Neuronal stem cell (in vitro differentiated cells): Measurements from ENCODE around the gene CKS1B.

Experiments
- DNase-seq: peaks from one replicate; pipeline ENCODE4 v3.0.0-alpha.2; 2013; ENCODE audit warnings: low spot score
- H2AFZ ChIP-seq: one replicate; pipeline ENCODE4 v1.6.1; 2013; ENCODE audit warnings: mild to moderate bottlenecking, low read length, inconsistent platforms
- H2AK5ac ChIP-seq: 2 replicates; pipeline ENCODE4 v1.6.1; 2013; ENCODE audit warnings: low read depth, mild to moderate bottlenecking, inconsistent platforms, low read length, moderate library complexity, mixed read lengths
- H2BK120ac ChIP-seq: 2 replicates; pipeline ENCODE4 v1.6.1; 2013; ENCODE audit warnings: low read depth, mild to moderate bottlenecking, inconsistent platforms, low read length, moderate library complexity, mixed read lengths
- H2BK12ac ChIP-seq: one replicate; pipeline ENCODE4 v1.6.1; 2013; ENCODE audit warnings: low read length, inconsistent platforms
- H2BK15ac ChIP-seq: 2 replicates; pipeline ENCODE4 v1.6.1; 2013; ENCODE audit warnings: mild to moderate bottlenecking, low read length, inconsistent platforms, mixed read lengths
- H2BK5ac ChIP-seq: one replicate; pipeline ENCODE4 v1.6.1; 2013; ENCODE audit warnings: inconsistent platforms, mild to moderate bottlenecking, low read length, moderate library complexity
- H3K14ac ChIP-seq: one replicate; pipeline ENCODE4 v1.6.1; 2013; ENCODE audit warnings: low read length, inconsistent platforms
- H3K18ac ChIP-seq: 2 replicates; pipeline ENCODE4 v1.6.1; 2013; ENCODE audit warnings: low read length, inconsistent platforms
- H3K23ac ChIP-seq: 2 replicates; pipeline ENCODE4 v1.6.1; 2013; ENCODE audit warnings: low read depth, mild to moderate bottlenecking, mixed read lengths, low read length, inconsistent platforms; ENCODE audit not compliant: poor library complexity
- H3K27ac ChIP-seq: replicated peaks from 3 replicates; pipeline ENCODE4 v1.5.1; 2013; ENCODE audit warnings: low read length, inconsistent platforms
- H3K27me3 ChIP-seq, 3 experiments: 2 replicates each; pipeline ENCODE4 v1.6.1; 2013; ENCODE audit warnings: low read length in 3 of 3, mild to moderate bottlenecking in 2 of 3, inconsistent platforms in 1 of 3, low read depth in 1 of 3, mixed read lengths in 1 of 3, moderate library complexity in 1 of 3; ENCODE audit not compliant: control insufficient read depth in 3 of 3, insufficient read depth in 3 of 3
- H3K36me3 ChIP-seq, 2 donors: replicated peaks in 1 of 2; 2 replicates each; pipeline ENCODE4 v1.6.1; 2013; ENCODE audit warnings: low read length in 2 of 2; ENCODE audit not compliant: control insufficient read depth in 2 of 2, insufficient read depth in 2 of 2
- H3K4ac ChIP-seq: 2 replicates; pipeline ENCODE4 v1.6.1; 2013; ENCODE audit warnings: inconsistent platforms, mild to moderate bottlenecking, low read length, moderate library complexity
- H3K4me1 ChIP-seq, 2 donors: 1 replicate in 1 of 2; 2 replicates in 1 of 2; pipeline ENCODE4 v1.6.1; 2013; ENCODE audit warnings: low read length in 2 of 2, low read depth in 1 of 2; ENCODE audit not compliant: control insufficient read depth in 2 of 2, insufficient read depth in 1 of 2
- H3K4me2 ChIP-seq: one replicate; pipeline ENCODE4 v1.6.1; 2013; ENCODE audit warnings: mild to moderate bottlenecking, low read length, inconsistent platforms; ENCODE audit not compliant: insufficient read depth, poor library complexity, severe bottlenecking
- H3K4me3 ChIP-seq, 2 donors: 2 replicates each; pipeline ENCODE4 v1.5.1; 2013; ENCODE audit warnings: low read length in 2 of 2, mild to moderate bottlenecking in 2 of 2, inconsistent platforms in 1 of 2, moderate library complexity in 1 of 2
- H3K79me1 ChIP-seq: one replicate; pipeline ENCODE4 v1.6.1; 2013; ENCODE audit warnings: low read depth, mild to moderate bottlenecking, inconsistent platforms, low read length, moderate library complexity
- H3K9ac ChIP-seq: one replicate; pipeline ENCODE4 v1.6.1; 2013; ENCODE audit warnings: mild to moderate bottlenecking, low read depth, low read length, inconsistent platforms; ENCODE audit not compliant: poor library complexity
- H3K9me3 ChIP-seq, 2 donors: replicated peaks in 1 of 2; 2 replicates each; pipeline versions ENCODE3 to v1.6.1; 2013; ENCODE audit warnings: low read length in 2 of 2, mild to moderate bottlenecking in 2 of 2, inconsistent platforms in 1 of 2, low read depth in 1 of 2, mixed read lengths in 1 of 2, moderate library complexity in 1 of 2; ENCODE audit not compliant: control insufficient read depth in 2 of 2, insufficient read depth in 1 of 2
- H4K8ac ChIP-seq: one replicate; pipeline ENCODE4 v1.6.1; 2013; ENCODE audit warnings: low read depth, mild to moderate bottlenecking, inconsistent platforms, low read length, moderate library complexity
- H4K91ac ChIP-seq: one replicate; pipeline ENCODE4 v1.6.1; 2013; ENCODE audit warnings: low read length, low read depth, mild to moderate bottlenecking, inconsistent platforms; ENCODE audit not compliant: poor library complexity
- WGBS, 2 donors: extraction: QIAGEN DNeasy Blood & Tissue Kit; methylation state at CpG; one replicate each; pipeline ENCODE4 v1.1.7; 2013; ENCODE audit warnings: missing lambda C conversion rate in 2 of 2, mixed read lengths in 1 of 2; ENCODE audit not compliant: insufficient read length in 2 of 2, insufficient replicate concordance in 1 of 2; ENCODE audit errors: extremely low coverage in 2 of 2; 5-methylcytosine and 5-hydroxymethylcytosine counted together

CKS1B gene

DNA sequence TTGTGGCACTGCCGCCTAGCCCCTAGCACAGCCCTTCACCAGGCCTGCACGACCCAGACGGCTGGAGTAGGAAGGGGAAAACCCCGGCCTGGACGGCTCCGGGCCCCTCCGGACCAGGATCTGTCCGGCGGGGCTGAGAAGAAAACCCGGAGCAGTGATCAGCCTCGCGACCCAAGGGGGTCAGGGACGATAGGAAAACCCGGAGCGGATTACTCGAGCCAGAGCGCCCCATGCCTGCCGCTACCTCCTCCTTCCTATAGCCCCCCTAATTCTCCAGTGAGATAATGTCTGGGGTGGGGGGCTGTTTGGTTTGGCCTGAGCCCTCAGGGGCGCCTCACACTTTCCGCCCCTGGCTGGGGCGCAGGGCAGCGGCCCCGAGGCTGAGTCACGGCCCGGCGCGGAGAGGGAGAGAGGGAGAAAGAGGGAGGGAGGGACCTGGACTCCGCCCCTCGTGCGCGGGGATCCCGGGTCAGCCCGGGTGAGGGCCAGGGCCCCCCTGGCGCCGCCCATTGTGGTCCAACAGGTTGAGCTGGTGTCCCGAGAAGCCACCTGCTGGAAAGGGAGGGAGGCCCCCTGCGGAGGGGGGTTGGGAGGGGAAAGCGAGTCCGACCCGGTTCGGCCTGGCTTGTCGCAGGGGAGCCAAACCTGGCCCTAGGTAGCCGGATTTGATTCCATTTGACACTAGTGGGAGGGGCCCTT lies 26.4 kb downstream of the CKS1B start:
- Histone ChIP-seq H2AFZ (peak overlapping the region; percentile 97), H2BK15ac (peak overlapping the region; percentile 68), H3K14ac (no peak overlapping the region), H4K91ac (no peak overlapping the region), H3K4me3 (peak overlapping the region; percentile 82 to 90), H3K79me1 (peaks cover 9% of the 10 kb centered on the region), H2BK120ac (no peak overlapping the region), H3K18ac (peak overlapping the region; percentile 92), H3K36me3 (no peaks in the 10 kb centered on the region), H2AK5ac (peak overlapping the region; percentile 23), H4K8ac (no peak overlapping the region), H3K23ac (peak overlapping the region; percentile 88), H3K27ac (peak overlapping the region; percentile 89), H3K4ac (no peak overlapping the region), H2BK12ac (no peak overlapping the region), H2BK5ac (peak overlapping the region; percentile 88), H3K9me3 (no peaks in the 10 kb centered on the region), H3K27me3 (peaks cover 0 to 2% (median 0%) of the 10 kb centered on the region in 3 experiments), H3K4me2 (peak overlapping the region; percentile 96), H3K4me1 (peaks cover 17 to 19% of the 10 kb centered on the region in 2 donors), H3K9ac (peak overlapping the region; percentile 34)
- peak; percentile 97 for DNase-seq
- WGBS, 2 donors: no CpG with 5 or more reads among the region's 43 CpGs

DNA sequence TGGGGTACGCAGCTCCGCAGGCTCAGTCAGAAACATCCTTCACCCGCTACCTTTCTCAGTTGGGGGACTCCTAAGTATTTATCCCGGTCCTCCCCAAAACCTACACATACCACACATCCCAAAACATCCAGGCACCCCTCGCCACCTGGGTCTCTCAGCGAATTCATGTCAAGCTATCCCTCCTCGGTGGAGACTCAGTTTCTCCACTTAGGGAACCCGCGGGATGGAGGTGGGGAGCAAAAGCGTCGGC lies 26.9 kb downstream of the CKS1B start:
- Histone ChIP-seq H3K9ac (peak overlapping the region; percentile 79), H3K14ac (no peak overlapping the region), H4K91ac (no peak overlapping the region), H3K4ac (no peak overlapping the region), H3K79me1 (peaks cover 9% of the 10 kb centered on the region), H3K27ac (peak overlapping the region; percentile 89), H3K4me1 (peaks cover 17 to 19% of the 10 kb centered on the region in 2 donors), H3K4me2 (peak overlapping the region; percentile 85), H2BK5ac (peak overlapping the region; percentile 88), H3K9me3 (no peaks in the 10 kb centered on the region), H3K27me3 (peaks cover 0 to 2% (median 0%) of the 10 kb centered on the region in 3 experiments), H3K36me3 (no peaks in the 10 kb centered on the region), H2AK5ac (peak overlapping the region; percentile 72), H2BK15ac (no peak overlapping the region), H3K23ac (peak overlapping the region; percentile 88), H2BK12ac (no peak overlapping the region), H3K4me3 (peak overlapping the region; percentile 82 to 90), H3K18ac (peak overlapping the region; percentile 92), H2BK120ac (no peak overlapping the region), H2AFZ (peak overlapping the region; percentile 97), H4K8ac (no peak overlapping the region)
- no CpG with 5 or more reads among the region's 11 CpGs for WGBS, 2 donors
- DNase-seq: no peak

DNA sequence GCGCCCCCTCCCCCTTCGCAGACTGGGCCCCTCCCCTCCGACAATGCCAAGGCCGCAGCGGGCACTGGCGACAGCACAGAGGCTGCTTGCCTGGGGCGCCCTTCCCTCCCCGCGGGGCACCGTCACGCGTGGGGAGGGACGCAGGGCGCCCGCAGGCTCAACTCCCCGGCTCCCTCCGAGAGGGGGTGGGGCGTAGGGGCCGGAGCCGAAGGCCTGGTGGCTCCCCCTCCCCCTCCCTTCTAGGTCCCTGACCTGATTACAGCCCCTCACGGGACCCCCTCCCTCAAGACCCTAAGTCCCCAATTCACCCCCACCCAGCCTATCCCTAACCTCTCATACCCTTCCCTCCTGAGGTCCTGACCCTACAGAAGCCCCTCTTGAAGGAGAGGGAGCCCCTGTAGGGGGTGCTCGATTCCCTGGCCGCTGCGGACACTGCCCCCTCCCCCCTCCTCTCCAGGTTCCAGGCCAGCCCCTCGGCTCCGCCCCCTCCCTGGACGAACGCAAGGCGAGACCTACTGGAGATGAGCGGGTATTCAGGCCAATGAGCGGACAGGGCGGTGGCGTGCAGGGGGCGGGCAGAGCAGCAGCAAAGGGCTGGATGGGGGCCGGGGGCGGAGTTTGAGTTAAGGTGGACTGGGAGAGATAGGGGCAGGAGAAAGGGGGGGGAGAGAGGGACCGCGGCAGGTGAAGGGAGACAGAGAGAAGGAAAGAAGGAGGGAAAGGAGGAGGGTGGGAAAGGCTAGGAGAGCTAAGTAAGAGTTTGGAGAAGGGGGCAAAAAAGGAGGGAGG lies 27.4 kb downstream of the CKS1B start:
- Histone ChIP-seq H3K23ac (peak overlapping the region; percentile 18), H4K91ac (no peak overlapping the region), H3K4ac (no peak overlapping the region), H2BK15ac (no peak overlapping the region), H3K27ac (peak overlapping the region; percentile 89), H3K18ac (peak overlapping the region; percentile 92), H3K36me3 (no peaks in the 10 kb centered on the region), H2AK5ac (peak overlapping the region; percentile 72), H3K9me3 (no peaks in the 10 kb centered on the region), H3K4me1 (peaks cover 17 to 19% of the 10 kb centered on the region in 2 donors), H2BK12ac (no peak overlapping the region), H3K14ac (no peak overlapping the region), H3K9ac (peak overlapping the region; percentile 79), H3K79me1 (peaks cover 9% of the 10 kb centered on the region), H3K4me2 (peak overlapping the region; percentile 85), H2AFZ (peak overlapping the region; percentile 97), H2BK120ac (peak overlapping the region; percentile 22), H3K4me3 (peak overlapping the region; percentile 82 to 90), H3K27me3 (peaks cover 0 to 2% (median 0%) of the 10 kb centered on the region in 3 experiments), H2BK5ac (peak overlapping the region; percentile 88), H4K8ac (no peak overlapping the region)
- no CpG with 5 or more reads among the region's 38 CpGs for WGBS, 2 donors
- peak; percentile 98 for DNase-seq
